Kidney epithelial cell (primary cell): ENCODE results near the gene SLC6A17. TPM values are rescaled to one million over a fixed set of nuclear protein-coding genes. Genes with fewer than 3 reads are reported as not detected.

Experiments
- DNase-seq: peaks from one replicate; pipeline ENCODE4 v3.0.0-alpha.2; 2010; ENCODE audit warnings: low read depth
- H3K27me3 ChIP-seq: 2 replicates; pipeline ENCODE4 v1.6.0; 2011; ENCODE audit warnings: low read length; ENCODE audit not compliant: control insufficient read depth, insufficient read depth
- H3K36me3 ChIP-seq: 2 replicates; pipeline ENCODE4 v1.5.1; 2011; ENCODE audit warnings: low read length; ENCODE audit not compliant: control insufficient read depth, insufficient read depth
- H3K4me3 ChIP-seq: 2 replicates; pipeline ENCODE4 v1.5.1; 2011; ENCODE audit warnings: low read depth, mild to moderate bottlenecking, control low read depth, low read length
- CTCF ChIP-seq: IDR thresholded peaks from 2 replicates; pipeline ENCODE4 v1.5.1; 2011; ENCODE audit warnings: mild to moderate bottlenecking, moderate library complexity, low read length, control low read depth, inconsistent platforms; ENCODE audit not compliant: insufficient read depth, poor library complexity, severe bottlenecking
- total RNA-seq: library from RNA; depleted of rRNA; stranded (reverse); fragments of >200 nt; gene quantifications from 2 replicates; pipeline ENCODE4 v1.2.3, GENCODE V29; 2015

Gene SLC6A17
- total RNA-seq, 1 donor from 2014 or later, result 0.42 TPM

GRCh38 chr1:110245876-110246620, 95.8 kb downstream of the SLC6A17 start:
- no peaks in the 10 kb centered on the region for H3K36me3 ChIP-seq
- no peak overlapping the region for H3K4me3 ChIP-seq
- H3K27me3 ChIP-seq, result peaks cover 2% of the 10 kb centered on the region
- no peak for TF ChIP-seq CTCF
- no peak for DNase-seq

- Histone ChIP-seq H3K27me3 (peaks cover 2% of the 10 kb centered on the region), H3K4me3 (no peak overlapping the region), H3K36me3 (no peaks in the 10 kb centered on the region)
- DNase-seq, result no peak
- TF ChIP-seq CTCF, result no peak
These were observed 98.5 kb downstream of the SLC6A17 start for GRCh38 chr1:110248746-110249145.

DNA sequence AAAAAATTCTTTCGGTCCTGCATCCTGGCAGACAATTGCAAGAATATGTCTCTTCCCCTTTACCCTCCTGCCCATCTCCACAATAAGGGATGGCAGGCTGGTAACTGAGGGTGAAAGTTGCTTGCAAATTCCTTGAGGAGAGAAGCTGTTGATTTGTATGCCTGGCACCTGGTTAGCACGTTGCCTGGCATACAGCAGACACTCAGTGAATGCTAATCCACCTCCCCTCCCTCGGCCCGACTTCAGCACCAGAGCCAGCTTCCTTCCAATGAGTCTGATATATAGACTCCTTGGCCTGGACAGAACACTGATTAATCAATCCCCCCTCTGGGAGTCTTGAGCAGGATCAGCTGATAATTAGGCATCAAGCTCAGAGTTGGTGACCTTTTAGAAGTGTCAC, 99.0 kb downstream of the SLC6A17 start:
- Histone ChIP-seq H3K4me3 (no peak overlapping the region), H3K36me3 (no peaks in the 10 kb centered on the region), H3K27me3 (peaks cover 3% of the 10 kb centered on the region)
- no peak for DNase-seq
- no peak for TF ChIP-seq CTCF

DNA sequence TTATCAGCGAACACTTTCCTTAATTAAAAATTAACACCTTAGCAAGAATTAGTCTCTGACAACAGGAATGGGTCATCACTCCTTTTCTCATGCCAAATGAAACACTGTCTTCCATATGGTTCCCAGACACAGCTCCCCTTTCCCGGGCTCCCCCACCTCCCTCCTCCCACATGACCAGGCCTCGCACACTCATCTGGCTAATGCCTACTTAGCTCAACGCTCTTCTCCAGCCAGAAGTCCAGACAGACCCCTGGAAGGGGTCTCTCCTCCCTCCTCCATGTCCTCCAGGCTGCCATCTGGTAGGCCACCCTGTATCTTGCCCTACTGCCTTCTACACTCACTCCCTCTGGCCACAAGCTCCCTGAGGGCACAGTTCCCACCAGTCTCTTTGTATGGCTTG, 99.7 kb downstream of the SLC6A17 start:
- Histone ChIP-seq H3K27me3 (peaks cover 5% of the 10 kb centered on the region), H3K36me3 (no peaks in the 10 kb centered on the region), H3K4me3 (no peak overlapping the region)
- TF ChIP-seq CTCF, result no peak
- DNase-seq, result no peak

- TF ChIP-seq CTCF, result no peak
- H3K36me3 ChIP-seq, result no peaks in the 10 kb centered on the region
- H3K4me3 ChIP-seq, result no peak overlapping the region
- no peak for DNase-seq
- H3K27me3 ChIP-seq, result peaks cover 5% of the 10 kb centered on the region
These were observed 100.5 kb downstream of the SLC6A17 start for GRCh38 chr1:110250749-110251148.

Other genes with a start within 250 kb of the SLC6A17 start
- 53.4 and 78.5 TPM in 2 replicates for gene CSF1, start 239.6 kb upstream of the SLC6A17 start, total RNA-seq
- gene AHCYL1, start 165.7 kb upstream of the SLC6A17 start, total RNA-seq, result 40.1 and 43.9 TPM in 2 replicates
- gene STRIP1, start 115.9 kb upstream of the SLC6A17 start, total RNA-seq, result 32.9 and 41.0 TPM in 2 replicates
- gene ALX3, start 79.8 kb upstream of the SLC6A17 start, total RNA-seq, result not detected in 2 replicates
- gene UBL4B, start 38.1 kb upstream of the SLC6A17 start, total RNA-seq, result not detected in 2 replicates
- 1.8 and 2.3 TPM in 2 replicates for gene KCNC4, start 59.8 kb downstream of the SLC6A17 start, total RNA-seq
- 23.1 and 28.2 TPM in 2 replicates for gene RBM15, start 188.9 kb downstream of the SLC6A17 start, total RNA-seq
- 15.4 and 25.4 TPM in 2 replicates for gene SLC16A4, start 240.5 kb downstream of the SLC6A17 start, total RNA-seq